ENCODE results near the gene NSFL1C.
A peak's percentile ranks its signal among the peaks of the same experiment; 100 is the strongest.

NSFL1C gene

DNA sequence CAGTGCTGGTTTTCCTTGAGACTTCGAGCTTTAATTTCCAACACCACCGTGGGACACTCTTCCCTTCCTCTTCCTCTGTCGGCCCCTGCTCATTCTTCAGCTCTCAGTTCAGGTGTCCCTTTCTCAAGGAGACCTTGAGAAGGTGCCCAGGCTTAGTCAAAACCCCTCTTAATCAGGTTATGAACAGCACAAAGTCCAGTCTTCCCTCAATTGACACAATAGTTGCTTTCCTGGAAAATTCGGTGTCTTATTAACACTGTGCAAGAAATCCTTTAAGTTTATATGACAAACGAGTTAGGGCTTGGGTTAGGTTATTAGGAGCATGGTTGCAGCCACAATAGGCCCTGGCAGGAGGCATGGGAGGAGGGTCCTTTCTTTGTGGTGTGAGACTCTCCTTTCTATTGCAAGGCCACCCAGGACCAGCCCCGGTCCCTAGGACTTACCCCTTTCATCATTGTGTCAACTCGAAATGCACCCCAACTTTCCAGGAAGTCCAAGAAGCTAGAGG, 1.5 kb upstream of the NSFL1C start:
- DNase-seq (ENCODE audit: extremely low read depth, insufficient read length), result no peak
- TF ChIP-seq, protein P1, sequence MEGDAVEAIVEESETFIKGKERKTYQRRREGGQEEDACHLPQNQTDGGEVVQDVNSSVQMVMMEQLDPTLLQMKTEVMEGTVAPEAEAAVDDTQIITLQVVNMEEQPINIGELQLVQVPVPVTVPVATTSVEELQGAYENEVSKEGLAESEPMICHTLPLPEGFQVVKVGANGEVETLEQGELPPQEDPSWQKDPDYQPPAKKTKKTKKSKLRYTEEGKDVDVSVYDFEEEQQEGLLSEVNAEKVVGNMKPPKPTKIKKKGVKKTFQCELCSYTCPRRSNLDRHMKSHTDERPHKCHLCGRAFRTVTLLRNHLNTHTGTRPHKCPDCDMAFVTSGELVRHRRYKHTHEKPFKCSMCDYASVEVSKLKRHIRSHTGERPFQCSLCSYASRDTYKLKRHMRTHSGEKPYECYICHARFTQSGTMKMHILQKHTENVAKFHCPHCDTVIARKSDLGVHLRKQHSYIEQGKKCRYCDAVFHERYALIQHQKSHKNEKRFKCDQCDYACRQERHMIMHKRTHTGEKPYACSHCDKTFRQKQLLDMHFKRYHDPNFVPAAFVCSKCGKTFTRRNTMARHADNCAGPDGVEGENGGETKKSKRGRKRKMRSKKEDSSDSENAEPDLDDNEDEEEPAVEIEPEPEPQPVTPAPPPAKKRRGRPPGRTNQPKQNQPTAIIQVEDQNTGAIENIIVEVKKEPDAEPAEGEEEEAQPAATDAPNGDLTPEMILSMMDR (IDR thresholded peaks at IDR 0.05; ENCODE audit: insufficient read depth, low read length, poor library complexity, severe bottlenecking), result no peak
- no peak overlapping the region for H3K4me3 ChIP-seq (replicated peaks; ENCODE audit: low read depth, low read length)
- H3K27me3 ChIP-seq (replicated peaks; ENCODE audit: control insufficient read depth, insufficient read depth, low read length), result 0 out of 2 replicates have a peak, but pooled peaks cover 1% of the 10 kb centered on the region
- no peaks in the 10 kb centered on the region for H3K36me3 ChIP-seq (ENCODE audit: control insufficient read depth, insufficient read depth, low read length)

GRCh38 chr20:1467355-1468116, 887 bp upstream of the NSFL1C start:
- TF ChIP-seq, protein P1 (IDR thresholded peaks at IDR 0.05; ENCODE audit: insufficient read depth, low read length, poor library complexity, severe bottlenecking), result no peak
- DNase-seq (ENCODE audit: extremely low read depth, insufficient read length), result no peak
- Histone ChIP-seq H3K36me3 (ENCODE audit: control insufficient read depth, insufficient read depth, low read length) (no peaks in the 10 kb centered on the region), H3K27me3 (replicated peaks; ENCODE audit: control insufficient read depth, insufficient read depth, low read length) (0 out of 2 replicates have a peak, but pooled peaks cover 1% of the 10 kb centered on the region), H3K4me3 (replicated peaks; ENCODE audit: low read depth, low read length) (no peak overlapping the region)

DNA sequence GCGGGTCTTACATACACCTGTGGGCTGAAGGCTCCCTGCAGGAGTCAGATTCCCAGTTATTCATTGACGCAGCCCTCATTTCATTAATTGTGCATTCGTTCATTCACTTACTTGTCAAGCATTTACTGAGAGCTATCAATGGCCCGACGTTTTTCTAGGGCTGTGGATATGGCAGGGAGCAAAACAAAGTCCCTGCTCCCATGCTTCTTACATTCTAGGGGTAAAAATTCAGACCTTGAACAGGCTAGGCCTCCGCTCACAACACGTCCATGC, 369 bp upstream of the NSFL1C start:
- H3K36me3 ChIP-seq (ENCODE audit: control insufficient read depth, insufficient read depth, low read length), result no peaks in the 10 kb centered on the region

DNA sequence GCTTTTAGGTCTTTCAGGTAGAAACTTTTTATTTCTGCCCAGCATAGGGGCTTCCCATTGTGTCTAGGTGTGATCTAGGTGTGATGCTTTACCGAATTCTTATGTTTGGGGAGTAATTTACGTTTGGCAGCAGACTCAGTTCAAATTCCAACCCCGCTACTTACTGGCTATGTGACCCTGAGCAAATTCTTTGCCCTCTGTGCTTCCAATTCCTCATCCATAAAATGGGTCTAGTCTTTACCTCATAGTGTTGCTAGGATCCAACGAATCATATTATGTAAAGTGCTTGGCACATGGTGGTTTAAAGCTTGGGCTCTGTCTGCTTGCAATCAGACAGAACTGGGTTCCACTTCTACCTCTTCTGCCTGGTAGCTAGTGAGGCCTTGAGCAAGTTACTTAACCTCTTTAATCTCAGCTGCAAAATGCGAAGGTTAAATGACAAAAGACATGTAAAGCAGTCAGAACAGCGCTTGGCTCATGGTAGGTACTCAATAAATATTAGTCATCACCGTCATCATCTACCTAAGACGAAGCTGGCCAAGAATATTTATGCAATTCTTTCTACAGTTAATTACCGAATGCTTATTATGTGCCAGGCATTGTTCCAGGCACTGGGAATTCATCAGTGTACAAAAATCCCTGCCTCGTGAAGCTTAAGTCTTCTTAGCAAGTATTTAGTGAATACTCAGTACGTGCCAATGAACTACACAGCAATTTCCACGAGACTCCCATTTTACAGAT, 1.0 kb downstream of the NSFL1C start:
- Histone ChIP-seq H3K36me3 (ENCODE audit: control insufficient read depth, insufficient read depth, low read length) (no peaks in the 10 kb centered on the region; the same call in 1 of the 2 replicates), H3K4me3 (replicated peaks; ENCODE audit: low read depth, low read length) (peak overlapping the region; percentile 93), H3K27me3 (replicated peaks; ENCODE audit: control insufficient read depth, insufficient read depth, low read length) (0 out of 2 replicates have a peak, but pooled peaks cover 1% of the 10 kb centered on the region)
- TF ChIP-seq, protein P1 (IDR thresholded peaks at IDR 0.05; ENCODE audit: insufficient read depth, low read length, poor library complexity, severe bottlenecking), result no peak
- DNase-seq (ENCODE audit: extremely low read depth, insufficient read length), result no peak

More for the DNA sequence above, 369 bp upstream of the NSFL1C start:
- H3K27me3 ChIP-seq (replicated peaks; ENCODE audit: control insufficient read depth, insufficient read depth, low read length), result 0 out of 2 replicates have a peak, but pooled peaks cover 1% of the 10 kb centered on the region
- DNase-seq (ENCODE audit: extremely low read depth, insufficient read length), result no peak
- H3K4me3 ChIP-seq (replicated peaks; ENCODE audit: low read depth, low read length), result no peak overlapping the region
- TF ChIP-seq, protein P1 (IDR thresholded peaks at IDR 0.05; ENCODE audit: insufficient read depth, low read length, poor library complexity, severe bottlenecking), result no peak

GRCh38 chr20:1463971-1464570, 2.6 kb downstream of the NSFL1C start:
- DNase-seq (ENCODE audit: extremely low read depth, insufficient read length), result no peak
- H3K36me3 ChIP-seq (ENCODE audit: control insufficient read depth, insufficient read depth, low read length), result peaks cover 2% of the 10 kb centered on the region
- TF ChIP-seq, protein P1 (IDR thresholded peaks at IDR 0.05; ENCODE audit: insufficient read depth, low read length, poor library complexity, severe bottlenecking), result no peak

More at GRCh38 chr20:1463971-1464570, 2.6 kb downstream of the NSFL1C start:
- Histone ChIP-seq H3K4me3 (replicated peaks; ENCODE audit: low read depth, low read length) (no peak overlapping the region), H3K27me3 (replicated peaks; ENCODE audit: control insufficient read depth, insufficient read depth, low read length) (0 out of 2 replicates have a peak, but pooled peaks cover 1% of the 10 kb centered on the region)
